Retinal pigment epithelial cell (primary cell): ENCODE results near the gene FSTL4.

Experiments
- DNase-seq: peaks from one replicate; pipeline ENCODE4 v3.0.0-alpha.2; 2010; ENCODE audit warnings: low read depth
- H3K4me3 ChIP-seq: 2 replicates; pipeline ENCODE4 v1.5.1; 2011; ENCODE audit warnings: mild to moderate bottlenecking, low read length, control low read depth, moderate library complexity
- TF ChIP-seq, protein P1 (sequence below): conservative IDR thresholded peaks from 2 replicates; pipeline ENCODE4 v1.5.1; 2011; ENCODE audit warnings: low read depth, low read length, control low read depth, inconsistent platforms

Gene FSTL4

DNA sequence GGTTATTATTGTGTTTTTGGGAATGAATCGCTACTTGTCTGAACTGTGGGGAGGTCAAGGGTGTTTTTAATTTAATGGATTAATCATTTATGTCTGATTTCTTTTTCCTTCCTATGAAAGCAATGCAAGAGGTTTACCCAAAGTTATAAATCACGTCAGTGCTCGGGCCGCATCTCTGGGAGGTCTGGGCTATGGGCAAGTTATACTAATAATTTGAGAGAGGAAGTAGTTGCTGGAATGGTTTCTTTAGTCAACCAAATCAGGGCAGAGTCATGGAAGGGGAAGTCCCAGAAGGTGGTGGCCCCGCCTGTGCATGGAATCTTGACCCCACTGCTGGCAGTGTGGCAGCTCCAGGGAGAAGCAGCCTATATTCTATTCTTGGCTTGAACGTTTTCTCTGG, 380.3 kb downstream of the FSTL4 start:
- DNase-seq: no peak
- TF ChIP-seq, protein P1, sequence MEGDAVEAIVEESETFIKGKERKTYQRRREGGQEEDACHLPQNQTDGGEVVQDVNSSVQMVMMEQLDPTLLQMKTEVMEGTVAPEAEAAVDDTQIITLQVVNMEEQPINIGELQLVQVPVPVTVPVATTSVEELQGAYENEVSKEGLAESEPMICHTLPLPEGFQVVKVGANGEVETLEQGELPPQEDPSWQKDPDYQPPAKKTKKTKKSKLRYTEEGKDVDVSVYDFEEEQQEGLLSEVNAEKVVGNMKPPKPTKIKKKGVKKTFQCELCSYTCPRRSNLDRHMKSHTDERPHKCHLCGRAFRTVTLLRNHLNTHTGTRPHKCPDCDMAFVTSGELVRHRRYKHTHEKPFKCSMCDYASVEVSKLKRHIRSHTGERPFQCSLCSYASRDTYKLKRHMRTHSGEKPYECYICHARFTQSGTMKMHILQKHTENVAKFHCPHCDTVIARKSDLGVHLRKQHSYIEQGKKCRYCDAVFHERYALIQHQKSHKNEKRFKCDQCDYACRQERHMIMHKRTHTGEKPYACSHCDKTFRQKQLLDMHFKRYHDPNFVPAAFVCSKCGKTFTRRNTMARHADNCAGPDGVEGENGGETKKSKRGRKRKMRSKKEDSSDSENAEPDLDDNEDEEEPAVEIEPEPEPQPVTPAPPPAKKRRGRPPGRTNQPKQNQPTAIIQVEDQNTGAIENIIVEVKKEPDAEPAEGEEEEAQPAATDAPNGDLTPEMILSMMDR: no peak
- no peak overlapping the region for H3K4me3 ChIP-seq

- TF ChIP-seq, protein P1: no peak
- DNase-seq: no peak
- no peak overlapping the region for H3K4me3 ChIP-seq
Measured at GRCh38 chr5:133230823-133231578, 381.3 kb downstream of the FSTL4 start.

GRCh38 chr5:133229931-133230664, 382.2 kb downstream of the FSTL4 start:
- no peak overlapping the region for H3K4me3 ChIP-seq
- DNase-seq: no peak
- TF ChIP-seq, protein P1: no peak

GRCh38 chr5:133228316-133228715, 384.0 kb downstream of the FSTL4 start:
- DNase-seq: no peak
- TF ChIP-seq, protein P1: no peak
- H3K4me3 ChIP-seq: no peak overlapping the region

DNA sequence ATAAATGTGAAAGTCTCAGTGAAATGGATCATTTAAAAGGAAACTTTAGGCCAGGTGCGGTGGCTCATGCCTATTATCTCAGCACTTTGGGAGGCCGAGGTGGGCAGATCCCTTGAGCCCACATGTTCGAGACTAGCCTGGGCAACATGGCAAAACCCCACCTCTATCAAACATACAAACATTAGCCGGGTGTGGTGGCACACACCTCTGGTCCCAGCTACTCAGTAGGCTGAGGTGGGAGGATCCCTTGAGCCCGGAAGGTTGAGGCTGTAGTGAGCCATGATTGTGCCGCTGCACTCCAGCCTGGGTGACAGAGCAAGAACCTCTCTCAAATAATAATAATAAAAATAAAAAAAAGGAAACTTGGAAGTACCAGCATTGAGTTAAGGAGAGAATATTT, 384.4 kb downstream of the FSTL4 start:
- DNase-seq: no peak
- TF ChIP-seq, protein P1: no peak
- H3K4me3 ChIP-seq: no peak overlapping the region

DNA sequence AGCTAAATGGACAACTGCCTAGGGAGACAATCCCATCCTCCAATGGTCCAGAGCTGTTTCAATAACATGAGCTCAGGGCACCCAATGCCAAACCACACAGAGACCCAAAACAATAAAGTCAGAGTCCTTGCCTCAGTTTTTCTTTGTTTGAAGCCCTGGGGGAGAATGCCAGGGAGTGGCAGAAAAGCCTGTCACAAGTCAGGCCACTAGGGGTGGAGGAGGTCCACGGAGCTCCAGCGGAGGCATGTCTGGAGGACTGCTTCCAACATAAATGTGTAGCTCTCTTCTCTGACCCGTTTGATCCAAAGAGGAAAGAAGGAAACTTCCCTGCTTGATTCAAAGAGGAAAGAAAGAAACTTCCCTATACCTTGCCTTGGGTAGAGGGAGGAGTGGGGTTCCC, 385.3 kb downstream of the FSTL4 start:
- DNase-seq: no peak
- TF ChIP-seq, protein P1: peak; percentile 4
- H3K4me3 ChIP-seq: no peak overlapping the region

- TF ChIP-seq, protein P1: no peak
- H3K4me3 ChIP-seq: no peak overlapping the region
- no peak for DNase-seq
Measured at GRCh38 chr5:133226186-133226585, 386.2 kb downstream of the FSTL4 start.
